ENCODE results near the gene CCDC88C. TPM values are rescaled to one million over a fixed set of nuclear protein-coding genes. Genes with fewer than 3 reads are reported as not detected.

CCDC88C gene
- total and polyA plus RNA-seq, 8 donors = 26.2 to 41.8 (median 31.6) TPM

DNA sequence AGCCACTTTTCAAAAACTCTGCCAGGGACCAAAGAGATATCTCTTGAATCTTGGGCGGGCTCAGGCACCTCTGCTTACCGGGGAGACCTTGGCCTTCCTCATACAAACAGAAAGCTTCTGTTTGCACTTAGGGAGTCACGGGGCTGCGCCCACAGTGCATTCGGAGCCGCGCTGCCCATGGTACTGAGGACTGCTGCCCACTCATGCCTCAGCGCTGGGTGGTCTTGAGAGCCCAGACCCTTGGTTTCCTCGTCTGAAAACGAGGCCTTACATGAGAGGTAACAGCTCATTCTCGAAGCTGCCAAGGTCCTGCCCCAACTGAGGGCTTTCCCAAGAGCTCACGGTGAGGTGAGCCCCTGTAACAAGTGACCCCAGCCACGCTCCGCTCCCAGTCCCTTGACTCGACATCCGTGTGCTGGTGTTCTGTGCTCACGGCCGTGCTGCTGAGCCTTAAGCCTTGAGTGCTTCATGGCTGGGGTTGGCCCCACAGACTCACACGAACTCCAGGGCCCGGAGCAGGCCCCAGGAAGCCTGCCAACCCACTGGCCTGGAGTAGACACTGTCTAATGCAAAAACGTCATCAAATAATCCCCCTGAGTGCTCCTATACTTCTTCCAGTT is 125.7 kb downstream of the CCDC88C start:
- DNase-seq = no peak
- Histone ChIP-seq H3K36me3 (peaks cover 0 to 96% of the 10 kb centered on the region in 2 donors), H3K4me3 (no peak overlapping the region), H3K27ac (no peak overlapping the region), H3K9me3 (no peaks in the 10 kb centered on the region), H3K27me3 (no peaks in the 10 kb centered on the region), H3K4me1 (no peaks in the 10 kb centered on the region)
- intact Hi-C loops (cut with DNase I) = no loop called here
- TF ChIP-seq, protein P1, sequence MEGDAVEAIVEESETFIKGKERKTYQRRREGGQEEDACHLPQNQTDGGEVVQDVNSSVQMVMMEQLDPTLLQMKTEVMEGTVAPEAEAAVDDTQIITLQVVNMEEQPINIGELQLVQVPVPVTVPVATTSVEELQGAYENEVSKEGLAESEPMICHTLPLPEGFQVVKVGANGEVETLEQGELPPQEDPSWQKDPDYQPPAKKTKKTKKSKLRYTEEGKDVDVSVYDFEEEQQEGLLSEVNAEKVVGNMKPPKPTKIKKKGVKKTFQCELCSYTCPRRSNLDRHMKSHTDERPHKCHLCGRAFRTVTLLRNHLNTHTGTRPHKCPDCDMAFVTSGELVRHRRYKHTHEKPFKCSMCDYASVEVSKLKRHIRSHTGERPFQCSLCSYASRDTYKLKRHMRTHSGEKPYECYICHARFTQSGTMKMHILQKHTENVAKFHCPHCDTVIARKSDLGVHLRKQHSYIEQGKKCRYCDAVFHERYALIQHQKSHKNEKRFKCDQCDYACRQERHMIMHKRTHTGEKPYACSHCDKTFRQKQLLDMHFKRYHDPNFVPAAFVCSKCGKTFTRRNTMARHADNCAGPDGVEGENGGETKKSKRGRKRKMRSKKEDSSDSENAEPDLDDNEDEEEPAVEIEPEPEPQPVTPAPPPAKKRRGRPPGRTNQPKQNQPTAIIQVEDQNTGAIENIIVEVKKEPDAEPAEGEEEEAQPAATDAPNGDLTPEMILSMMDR (IDR thresholded peaks at IDR 0.05) = no peak
- ATAC-seq = no peak

GRCh38 chr14:91290986-91291385 is 126.6 kb downstream of the CCDC88C start:
- intact Hi-C loops (cut with DNase I) = no loop called here
- H3K27me3 ChIP-seq = no peaks in the 10 kb centered on the region
- TF ChIP-seq, protein P1 (IDR thresholded peaks at IDR 0.05) = no peak
- H3K4me3 ChIP-seq = no peak overlapping the region
- H3K9me3 ChIP-seq = no peaks in the 10 kb centered on the region
- H3K27ac ChIP-seq = no peak overlapping the region
- peaks cover 0 to 91% of the 10 kb centered on the region in 2 donors for H3K36me3 ChIP-seq
- no peak for DNase-seq
- ATAC-seq = no peak
- H3K4me1 ChIP-seq = peaks cover 0 to 3% of the 10 kb centered on the region in 2 donors

- Histone ChIP-seq H3K36me3 (peaks cover 0 to 90% of the 10 kb centered on the region in 2 donors), H3K27ac (no peak overlapping the region), H3K4me3 (no peak overlapping the region), H3K27me3 (no peaks in the 10 kb centered on the region), H3K9me3 (no peaks in the 10 kb centered on the region), H3K4me1 (peaks cover 0 to 5% of the 10 kb centered on the region in 2 donors)
- intact Hi-C loops (cut with DNase I) = loop anchor here (10.0 kb wide), 2 partner anchors 125 to 385 kb away; no protein-coding TSS in a partner anchor
- TF ChIP-seq, protein P1 (IDR thresholded peaks at IDR 0.05) = no peak
- DNase-seq (no peak), ATAC-seq (no peak)
Measured at GRCh38 chr14:91289464-91289863, 128.2 kb downstream of the CCDC88C start.

GRCh38 chr14:91288876-91289275 is 128.7 kb downstream of the CCDC88C start:
- Histone ChIP-seq H3K27me3 (no peaks in the 10 kb centered on the region), H3K4me1 (peaks cover 1 to 9% of the 10 kb centered on the region in 2 donors), H3K4me3 (no peak overlapping the region), H3K36me3 (peaks cover 0 to 90% of the 10 kb centered on the region in 2 donors), H3K27ac (no peak overlapping the region), H3K9me3 (no peaks in the 10 kb centered on the region)
- intact Hi-C loops (cut with DNase I) = loop anchor here (10.0 kb wide), 2 partner anchors 124 to 384 kb away; no protein-coding TSS in a partner anchor
- DNase-seq (no peak), ATAC-seq (no peak)
- TF ChIP-seq, protein P1 (IDR thresholded peaks at IDR 0.05) = no peak

- peak; percentile 90 for ATAC-seq
- Histone ChIP-seq H3K27me3 (no peaks in the 10 kb centered on the region), H3K4me3 (no peak overlapping the region), H3K27ac (no peak overlapping the region), H3K4me1 (peaks cover 3 to 9% of the 10 kb centered on the region in 2 donors), H3K9me3 (no peaks in the 10 kb centered on the region), H3K36me3 (peaks cover 0 to 92% of the 10 kb centered on the region in 2 donors)
- intact Hi-C loops (cut with DNase I) = loop anchor here (10.0 kb wide), 2 partner anchors 122 to 382 kb away; no protein-coding TSS in a partner anchor
- TF ChIP-seq, protein P1 (IDR thresholded peaks at IDR 0.05) = peak; percentile 86 to 88
- DNase-seq = peak in 3 of 4 donors; percentile 63 to 71 (median 65)
Measured at GRCh38 chr14:91286530-91286937, 131.1 kb downstream of the CCDC88C start.

All from left lung (tissue), 10 donors.